Ascending aorta (tissue), 2 donors: ENCODE data around the gene ZNF560. TPM values are rescaled to one million over a fixed set of nuclear protein-coding genes. Genes with fewer than 3 reads are reported as not detected.

Experiments used
- DNase-seq, 2 donors: peaks; one replicate each; pipeline ENCODE4 v3.0.0-alpha.2; 2019; ENCODE audit warnings: low spot score in 2 of 2
- H3K27ac ChIP-seq, 2 donors: fragments of 200-600 bp; sonication (generic); one replicate each; pipeline ENCODE4 v1.5.1; 2016 to 2017; ENCODE audit warnings: mild to moderate bottlenecking in 1 of 2
- H3K27me3 ChIP-seq: fragments of 200-600 bp; sonication (generic); one replicate; pipeline ENCODE4 v1.5.1; 2017
- H3K36me3 ChIP-seq, 2 donors: fragments of 200-600 bp; sonication (generic); one replicate each; pipeline ENCODE4 v1.5.1; 2016
- H3K4me1 ChIP-seq, 2 donors: fragments of 200-600 bp; sonication (generic); one replicate each; pipeline ENCODE4 v1.5.1; 2016 to 2017; ENCODE audit warnings: mild to moderate bottlenecking in 1 of 2
- H3K4me3 ChIP-seq, 2 donors: fragments of 200-600 bp; sonication (generic); one replicate each; pipeline ENCODE4 v1.5.1; 2016 to 2017; ENCODE audit warnings: mild to moderate bottlenecking in 1 of 2
- H3K9me3 ChIP-seq, 2 donors: fragments of 200-600 bp; sonication (generic); one replicate each; pipeline ENCODE4 v1.5.1; 2016
- intact Hi-C: fragments of 100-400 bp; cut with DNase I; formaldehyde crosslinking; loops from one replicate; pipeline ENCODE4 v1.15.1; 2023
- total RNA-seq: library from RNA; depleted of rRNA; stranded (reverse); fragments of >200 nt; gene quantifications from one replicate; pipeline ENCODE4 v1.1.0, GENCODE V29; 2016
- TF ChIP-seq, protein P1 (sequence below), 3 experiments: fragments of 200-600 bp in 2 of 3; fragments of 450-650 bp in 1 of 3; sonication (generic) in 2 of 3; IDR thresholded peaks; one replicate each; pipeline ENCODE4 v1.5.1; 2016 to 2019; ENCODE audit warnings: antibody characterized with exemption in 3 of 3, mild to moderate bottlenecking in 1 of 3, moderate library complexity in 1 of 3

The ZNF560 gene
- total RNA-seq, 1 donor from 2014 or later = not detected

DNA sequence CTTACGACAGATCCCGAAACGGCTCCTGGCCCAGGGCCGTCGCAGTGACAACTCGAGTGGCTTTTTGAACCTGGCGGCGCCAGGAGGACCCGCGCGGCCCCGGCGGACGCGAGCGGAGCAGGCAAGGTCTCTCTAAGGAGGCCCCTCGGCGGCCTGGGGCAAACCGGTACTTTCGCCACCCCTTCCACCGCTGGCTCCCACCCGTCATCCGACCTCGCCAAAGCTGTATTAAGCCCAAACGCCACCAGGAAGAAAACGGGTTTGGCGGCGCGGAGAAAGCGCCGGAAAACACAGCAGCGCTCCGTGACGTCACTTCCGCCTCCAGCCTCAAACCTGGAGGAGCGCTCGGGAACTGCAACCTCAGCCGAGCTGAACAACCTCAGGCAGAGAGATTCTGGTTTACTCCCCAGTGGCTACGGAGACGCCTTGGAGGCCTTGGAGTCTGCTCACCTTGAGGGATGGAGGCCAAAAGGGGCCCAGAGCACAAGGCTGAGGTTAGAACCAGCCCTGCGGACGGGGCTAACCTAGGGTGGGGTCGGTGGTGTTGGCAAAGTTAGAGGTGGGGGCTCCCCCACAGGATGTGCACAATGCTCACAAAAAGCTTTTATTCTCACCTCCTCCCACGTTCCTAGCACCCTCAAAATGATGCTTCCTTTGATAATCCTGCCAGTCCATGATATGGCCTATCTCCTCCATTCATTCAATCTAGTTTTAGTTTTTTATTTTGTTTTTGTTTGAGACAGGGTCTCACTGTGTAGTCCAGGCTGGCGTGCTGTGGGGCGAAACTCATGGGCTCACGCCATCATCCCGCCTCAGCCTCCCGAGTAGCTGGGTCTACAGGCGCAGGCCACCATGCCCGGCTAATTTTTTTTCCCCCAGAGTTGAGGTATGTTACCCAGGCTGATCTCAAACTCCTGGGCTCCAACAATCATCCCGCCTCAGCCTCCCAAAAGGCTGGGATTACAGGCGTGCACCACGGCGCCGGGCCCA lies 62.8 kb downstream of the ZNF560 start, which contains the start of gene ZNF266:
TSS of gene ZNF266 (minus strand) at position 295 of the 990 bp plus-strand sequence. CDS start 15,484 bp downstream, outside the sequence.
- TF ChIP-seq, protein P1, sequence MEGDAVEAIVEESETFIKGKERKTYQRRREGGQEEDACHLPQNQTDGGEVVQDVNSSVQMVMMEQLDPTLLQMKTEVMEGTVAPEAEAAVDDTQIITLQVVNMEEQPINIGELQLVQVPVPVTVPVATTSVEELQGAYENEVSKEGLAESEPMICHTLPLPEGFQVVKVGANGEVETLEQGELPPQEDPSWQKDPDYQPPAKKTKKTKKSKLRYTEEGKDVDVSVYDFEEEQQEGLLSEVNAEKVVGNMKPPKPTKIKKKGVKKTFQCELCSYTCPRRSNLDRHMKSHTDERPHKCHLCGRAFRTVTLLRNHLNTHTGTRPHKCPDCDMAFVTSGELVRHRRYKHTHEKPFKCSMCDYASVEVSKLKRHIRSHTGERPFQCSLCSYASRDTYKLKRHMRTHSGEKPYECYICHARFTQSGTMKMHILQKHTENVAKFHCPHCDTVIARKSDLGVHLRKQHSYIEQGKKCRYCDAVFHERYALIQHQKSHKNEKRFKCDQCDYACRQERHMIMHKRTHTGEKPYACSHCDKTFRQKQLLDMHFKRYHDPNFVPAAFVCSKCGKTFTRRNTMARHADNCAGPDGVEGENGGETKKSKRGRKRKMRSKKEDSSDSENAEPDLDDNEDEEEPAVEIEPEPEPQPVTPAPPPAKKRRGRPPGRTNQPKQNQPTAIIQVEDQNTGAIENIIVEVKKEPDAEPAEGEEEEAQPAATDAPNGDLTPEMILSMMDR (IDR thresholded peaks at IDR 0.05) = peak; percentile 75 to 86 (median 78)
- Histone ChIP-seq H3K4me3 (peak within 1 kb of the TSS; percentile 82 to 87), H3K27me3 (no peaks in the 10 kb centered on the region), H3K4me1 (peaks cover 6 to 12% of the 10 kb centered on the region in 2 donors), H3K36me3 (peaks cover 23 to 26% of the 10 kb centered on the region in 2 donors), H3K27ac (peak within 1 kb of the TSS; percentile 84 to 85), H3K9me3 (no peaks in the 10 kb centered on the region)
- intact Hi-C loops = loop anchor here (5.0 to 10.0 kb wide), 3 partner anchors 113 to 359 kb away; partner anchors contain the start of genes ZNF559 and ZNF846
- peak; percentile 49 to 93 for DNase-seq

DNA sequence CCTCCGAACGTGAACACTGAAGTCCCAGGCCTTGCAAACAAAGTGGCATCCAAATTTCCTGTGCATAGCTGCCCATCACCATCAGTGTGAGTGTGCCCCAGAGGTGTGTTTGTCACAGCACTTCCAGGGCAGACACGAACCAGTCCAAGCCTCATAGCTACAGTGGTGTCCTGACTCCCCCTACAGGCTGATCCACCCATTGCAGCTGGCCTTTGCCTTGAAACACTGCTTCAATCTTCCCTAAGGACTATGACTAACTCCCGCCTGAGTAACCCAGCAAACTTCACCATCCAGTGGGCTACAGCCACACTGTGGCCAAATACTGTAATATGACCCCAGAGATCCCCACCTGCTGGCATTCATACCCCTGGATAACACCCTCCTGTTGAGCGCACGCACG lies 66.9 kb downstream of the ZNF560 start:
- DNase-seq = no peak

DNA sequence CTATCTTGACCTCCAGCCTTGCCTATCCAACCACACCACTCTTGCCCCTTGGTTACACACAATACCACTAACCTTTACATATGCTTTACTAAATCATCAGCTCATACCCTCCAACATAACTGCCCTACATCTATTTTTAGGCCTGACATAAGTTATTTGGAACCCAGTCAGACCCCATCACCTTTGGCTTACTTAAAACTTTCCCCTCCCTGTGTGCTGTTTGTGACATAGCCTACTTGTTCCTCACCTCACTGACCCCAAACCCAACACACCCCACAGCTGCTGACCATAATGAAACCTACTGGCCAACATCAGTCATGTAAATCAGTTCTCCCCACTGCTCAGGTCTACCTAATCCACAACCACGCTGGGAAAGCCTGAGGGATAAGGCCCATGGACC lies 68.0 kb downstream of the ZNF560 start:
- Histone ChIP-seq H3K27me3 (no peaks in the 10 kb centered on the region), H3K4me3 (no peak overlapping the region), H3K9me3 (peaks cover 5 to 26% of the 10 kb centered on the region in 2 donors), H3K36me3 (peaks cover 61 to 71% of the 10 kb centered on the region in 2 donors), H3K4me1 (peaks cover 6 to 9% of the 10 kb centered on the region in 2 donors), H3K27ac (no peak overlapping the region)
- intact Hi-C loops = loop anchor here (10.0 kb wide), 2 partner anchors 334 to 364 kb away; partner anchors contain the start of gene ZNF846
- no peak for DNase-seq
- TF ChIP-seq, protein P1 (IDR thresholded peaks at IDR 0.05) = no peak

More for the DNA sequence above, 66.9 kb downstream of the ZNF560 start:
- Histone ChIP-seq H3K4me1 (peaks cover 6 to 12% of the 10 kb centered on the region in 2 donors), H3K9me3 (peaks cover 0 to 15% of the 10 kb centered on the region in 2 donors), H3K27ac (no peak overlapping the region), H3K4me3 (no peak overlapping the region), H3K36me3 (peaks cover 51 to 61% of the 10 kb centered on the region in 2 donors), H3K27me3 (no peaks in the 10 kb centered on the region)
- intact Hi-C loops = loop anchor here (10.0 kb wide), 2 partner anchors 333 to 363 kb away; partner anchors contain the start of gene ZNF846
- TF ChIP-seq, protein P1 (IDR thresholded peaks at IDR 0.05) = no peak

DNA sequence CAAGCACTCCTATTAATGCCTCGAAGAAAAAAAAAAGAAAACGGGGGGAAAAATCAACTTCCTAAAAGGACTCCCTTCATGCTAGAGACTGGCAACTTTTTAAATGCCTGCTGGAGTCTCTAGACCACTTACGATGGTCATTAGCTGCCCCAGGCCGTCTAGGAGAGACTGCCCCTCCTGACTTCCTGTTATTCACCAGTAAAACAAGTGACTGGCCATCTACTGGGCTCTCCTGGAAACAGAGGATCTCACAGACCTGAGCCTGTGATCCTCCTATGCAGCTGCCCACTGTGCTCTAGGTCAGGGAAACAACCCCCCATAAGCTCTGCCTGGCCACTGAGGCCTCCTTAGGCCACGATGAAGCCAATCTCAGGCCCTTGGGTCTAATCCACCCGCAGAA lies 70.5 kb downstream of the ZNF560 start:
- intact Hi-C loops = no loop called here
- TF ChIP-seq, protein P1 (IDR thresholded peaks at IDR 0.05) = no peak
- no peak for DNase-seq
- H3K27me3 ChIP-seq = no peaks in the 10 kb centered on the region
- peaks cover 18 to 49% of the 10 kb centered on the region in 2 donors for H3K9me3 ChIP-seq
- no peak overlapping the region for H3K27ac ChIP-seq
- H3K4me3 ChIP-seq = no peak overlapping the region
- no peaks in the 10 kb centered on the region for H3K4me1 ChIP-seq
- H3K36me3 ChIP-seq = peaks cover 76 to 91% of the 10 kb centered on the region in 2 donors

Other genes starting within 250 kb of the ZNF560 start
- not detected for gene OR7E24, start 247.7 kb downstream of the ZNF560 start, total RNA-seq
- gene ZNF699, start 188.8 kb downstream of the ZNF560 start, total RNA-seq = 6.8 TPM
- gene ZNF559, start 174.4 kb downstream of the ZNF560 start, total RNA-seq = 1.5 TPM
- not detected for gene ZNF177, start 135.6 kb downstream of the ZNF560 start, total RNA-seq
- gene ZNF266, start 63.0 kb downstream of the ZNF560 start, total RNA-seq = 54.2 TPM
- gene ZNF426, start 40.0 kb upstream of the ZNF560 start, total RNA-seq = 24.6 TPM
- 22.7 TPM for gene ZNF121, start 85.9 kb upstream of the ZNF560 start, total RNA-seq
- gene ZNF561, start 122.6 kb upstream of the ZNF560 start, total RNA-seq = 35.4 TPM
- 21.1 TPM for gene ZNF562, start 176.5 kb upstream of the ZNF560 start, total RNA-seq